HEK293T (cell line): ENCODE data around the gene KAT2B.

ENCODE experiments used
- CTCF ChIA-PET: fragments of 350-600 bp; formaldehyde crosslinking; extraction: SDS; loops from one replicate; lab custom pipeline; 2021; ENCODE audit warnings: antibody characterized with exemption, inconsistent platforms; lab: Yijun Ruan, JAX
- POLR2A ChIA-PET: fragments of 350-600 bp; formaldehyde crosslinking; extraction: SDS; loops from one replicate; lab custom pipeline; 2020; ENCODE audit warnings: antibody characterized with exemption, inconsistent platforms; lab: Yijun Ruan, JAX
- DNase-seq: peaks from one replicate; pipeline ENCODE4 v3.0.0; 2012; ENCODE audit warnings: mixed read lengths; ENCODE audit errors: extremely low spot score
- ARNT ChIP-seq: fragments of 450-650 bp; IDR thresholded peaks from 2 replicates; pipeline ENCODE4 v1.6.1; 2017; ENCODE audit warnings: mild to moderate bottlenecking
- BHLHE40 ChIP-seq: fragments of 450-650 bp; IDR thresholded peaks from 2 replicates; pipeline ENCODE4 v1.6.1; 2016; ENCODE audit warnings: mild to moderate bottlenecking, moderate library complexity, borderline replicate concordance
- CTBP1 ChIP-seq: fragments of 450-650 bp; IDR thresholded peaks from 2 replicates; pipeline ENCODE4 v1.6.1; 2016; ENCODE audit warnings: borderline replicate concordance
- ELF4 ChIP-seq: fragments of 450-650 bp; IDR thresholded peaks from 2 replicates; pipeline ENCODE4 v1.6.1; 2017; ENCODE audit warnings: antibody characterized with exemption
- FOXA1 ChIP-seq: fragments of 450-650 bp; IDR thresholded peaks from 2 replicates; pipeline ENCODE4 v1.6.1; 2016; ENCODE audit warnings: mild to moderate bottlenecking
- FOXK2 ChIP-seq: fragments of 450-650 bp; IDR thresholded peaks from 2 replicates; pipeline ENCODE4 v1.6.1; 2016; ENCODE audit warnings: mild to moderate bottlenecking
- FOXM1 ChIP-seq: fragments of 450-650 bp; IDR thresholded peaks from 2 replicates; pipeline ENCODE4 v1.6.1; 2017; ENCODE audit warnings: mild to moderate bottlenecking, borderline replicate concordance
- HDGF ChIP-seq: fragments of 450-650 bp; IDR thresholded peaks from 2 replicates; pipeline ENCODE4 v1.6.1; 2017; ENCODE audit warnings: antibody characterized with exemption, borderline replicate concordance
- L3MBTL2 ChIP-seq: fragments of 450-650 bp; conservative IDR thresholded peaks from 2 replicates; pipeline ENCODE4 v1.6.1; 2016; ENCODE audit warnings: mild to moderate bottlenecking
- LEF1 ChIP-seq: fragments of 450-650 bp; IDR thresholded peaks from 2 replicates; pipeline ENCODE4 v1.6.1; 2017; ENCODE audit warnings: mild to moderate bottlenecking, borderline replicate concordance
- NFRKB ChIP-seq: fragments of 450-650 bp; IDR thresholded peaks from 2 replicates; pipeline ENCODE4 v1.6.1; 2016; ENCODE audit warnings: mild to moderate bottlenecking, moderate library complexity
- SP1 ChIP-seq: fragments of 450-650 bp; IDR thresholded peaks from 2 replicates; pipeline ENCODE4 v1.6.1; 2017
- SUZ12 ChIP-seq: fragments of 450-650 bp; IDR thresholded peaks from 2 replicates; pipeline ENCODE4 v1.6.1; 2016; ENCODE audit warnings: mild to moderate bottlenecking
- TARDBP ChIP-seq: fragments of 450-650 bp; IDR thresholded peaks from 2 replicates; pipeline ENCODE4 v1.6.1; 2016
- ZNF384 ChIP-seq: fragments of 450-650 bp; IDR thresholded peaks from 2 replicates; pipeline ENCODE4 v1.6.1; 2016
- TF ChIP-seq, protein P1 (sequence below): fragments of 450-650 bp; IDR thresholded peaks from 2 replicates; pipeline ENCODE4 v1.6.1; 2016

Gene KAT2B

DNA sequence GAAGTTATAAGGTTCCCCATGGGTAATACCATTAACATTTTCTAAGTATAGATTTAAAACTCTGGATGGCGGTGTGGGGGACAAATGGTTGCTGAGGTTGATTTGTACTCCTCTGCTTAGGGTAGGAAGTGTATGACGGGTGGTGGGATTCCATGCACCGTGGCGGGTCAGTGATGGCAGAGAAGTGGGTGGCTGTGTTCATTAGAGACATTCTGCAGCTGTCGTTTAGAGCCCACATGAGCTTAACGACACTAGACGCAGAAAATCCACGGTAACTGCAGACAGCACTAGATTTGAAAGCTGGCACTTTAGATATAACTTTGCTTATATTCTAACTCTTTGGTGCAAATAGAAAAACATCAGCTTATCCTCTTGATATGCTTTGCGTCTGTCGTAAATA lies 108.2 kb downstream of the KAT2B start:
- CTCF ChIA-PET: no interaction called here
- TF ChIP-seq ZNF384: no peak
- TF ChIP-seq, protein P1, sequence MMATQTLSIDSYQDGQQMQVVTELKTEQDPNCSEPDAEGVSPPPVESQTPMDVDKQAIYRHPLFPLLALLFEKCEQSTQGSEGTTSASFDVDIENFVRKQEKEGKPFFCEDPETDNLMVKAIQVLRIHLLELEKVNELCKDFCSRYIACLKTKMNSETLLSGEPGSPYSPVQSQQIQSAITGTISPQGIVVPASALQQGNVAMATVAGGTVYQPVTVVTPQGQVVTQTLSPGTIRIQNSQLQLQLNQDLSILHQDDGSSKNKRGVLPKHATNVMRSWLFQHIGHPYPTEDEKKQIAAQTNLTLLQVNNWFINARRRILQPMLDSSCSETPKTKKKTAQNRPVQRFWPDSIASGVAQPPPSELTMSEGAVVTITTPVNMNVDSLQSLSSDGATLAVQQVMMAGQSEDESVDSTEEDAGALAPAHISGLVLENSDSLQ: no peak
- TF ChIP-seq CTBP1: no peak
- TF ChIP-seq FOXM1: no peak
- TF ChIP-seq ARNT: no peak
- no peak for TF ChIP-seq NFRKB
- TF ChIP-seq ELF4: no peak
- no peak for TF ChIP-seq SP1
- TF ChIP-seq TARDBP: no peak
- TF ChIP-seq LEF1: no peak
- TF ChIP-seq HDGF: no peak
- TF ChIP-seq FOXK2: no peak
- TF ChIP-seq FOXA1: no peak
- no peak for TF ChIP-seq SUZ12
- TF ChIP-seq BHLHE40: no peak
- no peak for TF ChIP-seq L3MBTL2
- DNase-seq: no peak
- POLR2A ChIA-PET: no interaction called here

DNA sequence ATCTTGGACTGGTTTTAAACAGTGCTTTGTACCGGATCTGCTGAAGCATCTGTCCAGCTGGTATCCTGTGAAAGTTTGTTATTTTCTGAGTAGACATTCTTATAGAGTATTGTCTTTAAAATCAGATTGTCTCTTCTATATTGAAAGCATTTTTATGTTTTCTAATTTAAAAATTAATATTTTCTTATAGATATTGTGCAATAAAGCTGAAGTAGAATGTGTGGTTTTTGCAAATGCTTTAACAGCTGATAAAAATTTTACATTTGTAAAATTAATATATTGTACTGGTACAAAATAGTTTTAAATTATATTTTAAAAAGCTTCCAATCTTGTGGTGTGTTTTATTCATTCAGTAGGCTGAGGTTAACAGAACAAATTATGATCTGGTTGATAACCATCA lies 113.8 kb downstream of the KAT2B start:
- TF ChIP-seq ZNF384 (no peak), L3MBTL2 (no peak)
- DNase-seq: no peak
- ChIA-PET CTCF (no interaction called here), POLR2A (no interaction called here)

DNA sequence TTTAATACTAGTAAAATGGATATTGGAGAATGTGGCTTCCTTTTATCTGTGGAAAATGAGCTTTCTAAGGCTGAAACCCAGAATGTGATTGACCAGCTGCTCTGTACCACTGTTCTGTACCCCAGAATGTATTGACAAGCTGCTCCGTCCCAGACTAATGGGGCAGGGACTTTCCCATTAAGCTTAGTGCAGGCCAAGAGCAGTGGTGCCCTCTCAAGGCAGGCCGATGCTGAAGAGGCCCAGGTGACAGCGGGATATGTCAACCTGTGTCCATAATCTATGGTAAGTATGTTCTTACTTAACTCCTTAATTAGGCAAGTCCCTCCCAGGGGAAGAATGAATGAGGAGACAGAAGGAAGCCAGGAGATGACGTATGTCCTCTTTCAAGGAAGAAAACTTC lies 114.7 kb downstream of the KAT2B start:
- DNase-seq: no peak
- CTCF ChIA-PET: interaction anchor here (0.6 kb wide), 1 partner anchor 54 kb away, joined by 4 read pairs; no protein-coding TSS in a partner anchor
- TF ChIP-seq CTBP1 (no peak), HDGF (no peak), FOXK2 (no peak), BHLHE40 (no peak), LEF1 (no peak), NFRKB (no peak), TARDBP (no peak), L3MBTL2 (no peak), SUZ12 (no peak), SP1 (no peak), ARNT (no peak), FOXA1 (no peak), ELF4 (no peak), ZNF384 (no peak), FOXM1 (no peak)
- TF ChIP-seq, protein P1: no peak
- POLR2A ChIA-PET: no interaction called here

DNA sequence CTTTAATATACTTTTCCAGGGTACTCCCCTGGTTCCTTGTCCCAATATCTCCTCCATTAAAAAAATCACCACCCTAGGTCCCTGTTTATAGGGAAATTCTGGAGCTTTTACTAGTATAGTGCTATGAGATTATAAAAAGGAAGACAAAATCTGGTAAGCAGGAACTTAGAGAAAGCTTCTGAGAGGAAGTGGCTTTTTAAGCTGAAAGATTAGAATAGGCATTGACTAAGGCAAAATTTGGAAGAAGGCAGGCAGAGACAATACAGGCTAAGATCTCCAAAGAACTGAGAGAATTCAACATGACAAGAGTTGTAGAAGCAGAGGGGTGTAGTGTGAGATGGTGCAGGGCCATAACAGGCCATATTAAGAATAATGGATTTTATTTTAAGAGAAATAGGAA lies 120.0 kb downstream of the KAT2B start:
- CTCF ChIA-PET: no interaction called here
- POLR2A ChIA-PET: no interaction called here
- DNase-seq: no peak
- TF ChIP-seq FOXA1 (no peak), FOXK2 (no peak), CTBP1 (no peak), SUZ12 (no peak), ZNF384 (no peak), FOXM1 (no peak), L3MBTL2 (no peak), HDGF (no peak), TARDBP (no peak), ELF4 (no peak), BHLHE40 (no peak), LEF1 (no peak), NFRKB (no peak), ARNT (no peak), SP1 (no peak)
- TF ChIP-seq, protein P1: no peak

DNA sequence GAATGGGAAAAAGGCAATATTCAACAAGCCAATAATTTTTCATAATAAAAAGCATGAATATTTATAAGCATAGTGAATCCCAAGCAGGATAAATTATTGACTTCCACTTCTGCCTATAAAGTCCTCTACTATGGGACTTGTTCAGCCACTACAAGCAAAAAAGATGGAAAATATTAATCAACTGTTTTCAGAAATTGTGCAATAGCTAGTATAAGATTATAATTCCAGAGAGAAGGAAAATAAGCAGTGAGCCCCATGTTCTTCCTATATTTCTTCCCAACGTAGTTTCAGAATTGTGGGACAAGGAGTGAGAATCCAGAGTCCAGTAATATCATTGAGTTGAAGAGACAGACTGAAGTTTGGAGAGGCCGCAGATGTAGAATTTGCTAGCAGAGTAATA lies 121.5 kb downstream of the KAT2B start:
- ChIA-PET CTCF (no interaction called here), POLR2A (no interaction called here)
- DNase-seq: no peak
- TF ChIP-seq L3MBTL2 (no peak), FOXA1 (no peak)
- TF ChIP-seq, protein P1: no peak

DNA sequence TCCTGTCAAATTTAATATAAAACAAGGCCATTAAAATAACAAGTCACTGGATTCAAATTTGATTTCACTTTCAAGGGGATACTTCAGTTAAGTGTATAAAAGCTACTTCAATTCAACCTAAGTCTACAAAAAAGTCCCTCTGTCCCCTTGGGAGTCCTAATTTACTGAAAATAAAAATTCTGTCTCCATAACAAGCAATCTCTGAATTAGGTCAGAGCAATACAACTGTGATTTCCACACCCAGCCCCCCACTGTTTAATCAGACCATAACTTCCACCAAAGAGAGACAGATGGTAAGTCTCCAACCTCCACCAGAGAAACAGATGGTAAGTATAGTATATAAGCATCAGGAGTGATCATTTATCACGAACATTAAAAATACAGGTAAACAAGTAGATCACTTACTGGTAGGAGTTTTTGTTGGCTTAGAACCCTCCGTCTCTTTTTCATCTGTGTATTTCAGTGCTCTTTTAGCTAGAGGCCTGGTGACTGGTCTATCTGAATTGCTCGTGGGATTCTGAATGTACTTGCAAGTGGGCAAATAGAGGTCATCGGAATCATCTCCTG lies 133.7 kb downstream of the KAT2B start:
- TF ChIP-seq HDGF (no peak), FOXA1 (no peak), NFRKB (no peak), ARNT (no peak), FOXK2 (no peak), FOXM1 (no peak), L3MBTL2 (no peak), CTBP1 (no peak), LEF1 (no peak), SP1 (no peak), SUZ12 (no peak), ELF4 (no peak), ZNF384 (no peak), TARDBP (no peak), BHLHE40 (no peak)
- TF ChIP-seq, protein P1: no peak
- no peak for DNase-seq
- ChIA-PET POLR2A (no interaction called here), CTCF (no interaction called here)
